HG02938 (cell line): ENCODE results near the gene RFLNA.

Experiments
- ATAC-seq: cut with Tn5 transposase; IDR thresholded peaks from one replicate; pipeline ENCODE4 v1.9.1; 2021; ENCODE audit warnings: mild to moderate bottlenecking, moderate library complexity; ENCODE audit not compliant: unreplicated experiment

The RFLNA gene

GRCh38 chr12:124335426-124336183 is 40.7 kb downstream of the RFLNA start:
- ATAC-seq: no peak

GRCh38 chr12:124336184-124336437 is 41.2 kb downstream of the RFLNA start:
- ATAC-seq: no peak

DNA sequence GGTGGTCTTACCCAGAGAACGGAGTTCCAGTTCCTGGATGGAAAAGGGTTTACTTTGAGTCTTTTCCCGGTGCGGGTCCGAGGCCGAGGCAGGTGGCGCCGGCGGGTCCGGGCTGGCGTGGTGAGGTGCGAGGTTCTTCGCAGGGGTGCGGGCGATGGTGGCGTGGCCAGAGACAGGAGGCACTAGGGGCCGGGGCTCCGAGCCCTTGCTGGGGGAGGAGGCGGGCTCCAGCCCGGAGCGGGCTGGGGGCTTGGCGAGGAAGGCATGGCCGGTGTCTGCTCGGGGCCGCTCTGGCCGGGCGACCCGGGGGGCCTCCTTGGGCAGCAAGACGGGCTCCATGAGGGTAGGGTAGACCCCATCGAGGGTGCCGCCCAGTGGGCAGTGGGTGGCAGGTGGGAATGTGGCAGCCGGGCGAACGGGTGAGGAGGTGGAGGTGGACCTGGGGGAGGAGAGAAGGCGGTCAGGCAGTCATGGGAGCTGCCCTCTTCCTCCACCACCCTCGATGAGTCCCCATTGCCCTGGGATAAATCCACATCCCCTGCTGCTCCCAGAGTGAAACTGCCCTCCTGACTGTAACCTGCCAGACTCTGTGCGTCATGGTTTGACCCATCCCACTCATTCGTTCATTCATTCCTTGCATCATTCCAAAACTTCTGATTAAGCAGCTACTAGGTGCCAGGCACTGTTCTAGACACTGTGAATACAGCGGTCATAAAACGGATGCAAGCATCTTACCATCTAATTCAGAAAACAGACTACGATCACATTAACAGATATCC is 42.0 kb downstream of the RFLNA start:
- ATAC-seq: no peak

DNA sequence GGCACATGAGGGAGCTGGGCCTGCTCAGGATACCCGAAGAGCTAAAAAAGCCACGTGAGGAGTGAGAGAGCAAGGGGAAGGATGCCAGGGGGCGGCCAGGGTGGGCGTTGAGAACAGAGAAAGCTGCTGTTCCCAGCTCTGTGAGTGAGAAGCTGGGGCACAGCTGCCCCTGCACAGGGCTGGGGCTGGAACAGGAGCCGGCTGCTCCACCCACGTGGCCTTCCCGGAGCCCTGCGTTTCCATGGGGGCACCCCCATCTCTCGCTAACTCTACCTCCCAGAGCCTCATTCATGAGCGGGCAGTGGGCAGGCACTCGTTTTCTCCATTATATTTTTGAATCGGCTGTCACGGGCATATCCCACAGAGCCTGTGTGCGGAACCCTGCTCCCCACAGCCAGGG is 42.7 kb downstream of the RFLNA start:
- no peak for ATAC-seq

DNA sequence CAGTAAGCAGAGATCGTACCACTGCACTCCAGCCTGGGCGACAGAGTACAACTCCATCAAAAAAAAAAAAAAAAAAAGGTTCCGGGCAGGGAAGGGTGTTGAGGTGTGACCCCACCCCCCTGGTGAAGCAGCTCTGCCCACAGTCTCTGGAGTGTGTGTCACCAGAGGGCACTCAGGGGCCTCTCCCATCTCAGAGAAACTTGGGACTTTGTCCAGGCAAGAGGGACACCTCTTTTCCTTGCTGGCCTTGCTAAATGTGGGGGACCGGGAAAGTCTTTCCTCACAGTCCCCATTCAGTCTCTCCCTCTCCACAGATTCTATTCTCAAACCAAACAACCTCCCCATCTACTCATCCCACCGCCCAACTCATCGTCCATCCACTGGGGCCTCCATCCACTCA is 43.6 kb downstream of the RFLNA start:
- ATAC-seq: no peak

- ATAC-seq: no peak
Observed at GRCh38 chr12:124338876-124339603, 44.1 kb downstream of the RFLNA start.

- no peak for ATAC-seq
Observed at GRCh38 chr12:124340080-124340900, 45.4 kb downstream of the RFLNA start.

- no peak for ATAC-seq
Observed at GRCh38 chr12:124341645-124342069, 46.8 kb downstream of the RFLNA start.

DNA sequence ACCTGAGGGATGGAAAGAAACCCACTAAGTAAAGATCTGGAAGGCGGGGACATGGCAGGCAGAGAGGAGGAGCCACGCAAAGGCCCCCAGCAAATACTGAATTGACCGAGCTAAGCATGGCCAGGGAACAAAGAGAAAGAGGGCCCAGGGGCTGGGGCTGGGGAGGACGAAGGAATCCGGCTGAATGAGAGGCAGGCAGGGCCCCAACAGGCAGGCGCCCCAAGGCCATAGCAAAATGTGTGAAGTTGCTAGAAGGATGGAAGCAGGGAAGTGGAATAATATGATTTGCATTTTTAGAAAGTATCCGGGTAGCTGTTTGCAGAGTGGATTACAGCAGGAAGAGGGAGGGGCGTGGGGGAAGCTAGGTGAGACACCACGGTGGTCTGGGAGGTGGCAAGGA is 49.1 kb downstream of the RFLNA start:
- ATAC-seq: no peak

- ATAC-seq: no peak
Observed at GRCh38 chr12:124344526-124344925, 49.6 kb downstream of the RFLNA start.

DNA sequence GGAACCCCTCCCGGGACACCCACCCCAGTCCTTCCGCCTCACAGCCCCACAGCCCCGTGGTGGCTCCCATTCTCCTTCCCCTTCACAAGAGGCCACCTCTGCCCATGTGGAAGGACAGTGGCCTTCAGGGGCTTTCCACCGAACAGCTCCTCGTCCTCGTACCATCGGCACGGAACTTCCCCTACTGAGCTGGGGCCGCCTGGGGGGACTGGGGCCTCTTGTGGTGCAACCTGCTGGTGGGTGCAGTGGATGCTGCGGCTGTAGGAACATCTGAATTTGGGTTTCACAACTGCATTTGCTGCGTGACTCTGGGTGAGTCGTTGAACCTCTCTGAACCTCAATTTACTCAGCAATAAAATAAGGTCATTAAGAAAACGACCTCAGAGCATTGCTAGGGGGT is 50.9 kb downstream of the RFLNA start:
- no peak for ATAC-seq

GRCh38 chr12:124346425-124347168 is 51.7 kb downstream of the RFLNA start:
- no peak for ATAC-seq

DNA sequence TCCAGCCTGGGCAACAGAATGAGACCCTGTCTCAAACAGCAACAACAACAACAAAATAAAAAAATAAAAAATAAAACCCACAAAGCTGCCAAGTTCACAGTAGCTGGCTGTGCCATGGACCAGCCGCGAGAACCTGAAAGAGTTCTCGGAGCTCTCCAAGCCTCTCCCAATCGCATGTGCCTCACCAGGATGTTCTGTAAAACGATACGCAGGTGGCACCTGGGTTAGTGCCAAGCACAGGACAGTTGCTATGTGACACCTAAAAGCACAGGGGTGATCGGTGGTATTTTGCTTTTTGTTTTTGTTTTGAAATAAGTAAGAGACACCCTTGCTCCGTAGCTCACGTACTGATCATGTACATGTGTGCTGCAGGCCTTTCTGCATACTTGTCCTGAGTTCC is 52.4 kb downstream of the RFLNA start:
- ATAC-seq: no peak

GRCh38 chr12:124347805-124348658 is 53.1 kb downstream of the RFLNA start:
- no peak for ATAC-seq

GRCh38 chr12:124348659-124349380 is 53.9 kb downstream of the RFLNA start:
- no peak for ATAC-seq

DNA sequence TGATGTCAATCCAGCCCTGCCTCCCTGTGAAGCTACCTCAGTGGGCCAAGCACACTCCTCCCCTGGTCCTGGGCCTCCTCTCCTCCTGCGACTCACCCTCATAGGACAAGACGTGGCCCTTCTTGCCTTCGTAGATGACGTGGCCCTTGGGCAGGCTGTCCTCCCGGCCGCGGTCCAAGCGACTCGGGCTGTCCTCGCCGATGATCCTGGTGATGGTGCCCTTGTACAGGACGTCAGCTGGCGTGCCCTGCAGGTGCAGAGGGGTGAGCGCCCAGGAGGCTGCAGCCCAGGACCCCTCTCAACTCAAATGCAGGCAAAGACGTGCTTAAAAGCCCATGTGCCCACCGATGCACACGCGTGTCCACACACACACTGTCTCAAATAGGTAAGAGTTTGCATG is 55.6 kb downstream of the RFLNA start:
- no peak for ATAC-seq

DNA sequence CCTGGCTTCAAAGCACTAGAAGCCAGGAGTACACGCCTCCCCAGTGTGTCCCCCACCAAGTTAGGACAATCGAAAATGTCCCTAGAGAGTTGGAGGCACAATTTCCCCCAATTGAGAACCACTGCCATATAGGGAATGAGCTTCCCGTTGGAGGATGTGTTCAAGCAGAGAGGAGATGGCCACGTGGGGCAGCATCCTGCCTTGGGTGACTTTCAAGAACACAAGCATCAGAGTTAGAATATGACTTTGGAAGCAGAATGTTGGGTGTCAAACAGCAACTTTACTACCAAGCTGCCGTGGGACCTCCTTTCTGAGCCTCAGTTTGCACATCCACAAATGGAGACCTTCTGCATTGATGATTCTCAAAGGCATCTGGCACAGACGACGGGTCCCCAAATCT is 56.5 kb downstream of the RFLNA start:
- ATAC-seq: no peak

DNA sequence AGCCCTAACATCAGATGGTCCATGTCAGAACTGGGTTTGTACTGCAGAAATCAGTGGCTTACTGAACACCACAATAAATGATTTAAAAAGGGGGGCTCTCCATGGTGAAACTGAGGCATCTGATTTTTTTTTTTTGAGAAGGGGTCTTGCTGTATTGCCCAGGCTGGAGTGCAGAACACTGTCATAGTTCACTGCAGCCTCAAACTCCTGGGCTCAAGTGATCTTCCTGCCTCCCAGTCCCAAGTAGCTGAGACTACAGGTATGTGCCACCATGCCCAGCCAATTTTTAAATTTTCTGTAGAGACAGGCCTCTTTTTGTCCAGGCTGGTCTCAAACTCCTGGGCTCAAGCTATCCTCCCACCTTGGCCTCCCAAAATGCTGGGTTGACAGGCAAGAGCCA is 57.4 kb downstream of the RFLNA start:
- no peak for ATAC-seq

DNA sequence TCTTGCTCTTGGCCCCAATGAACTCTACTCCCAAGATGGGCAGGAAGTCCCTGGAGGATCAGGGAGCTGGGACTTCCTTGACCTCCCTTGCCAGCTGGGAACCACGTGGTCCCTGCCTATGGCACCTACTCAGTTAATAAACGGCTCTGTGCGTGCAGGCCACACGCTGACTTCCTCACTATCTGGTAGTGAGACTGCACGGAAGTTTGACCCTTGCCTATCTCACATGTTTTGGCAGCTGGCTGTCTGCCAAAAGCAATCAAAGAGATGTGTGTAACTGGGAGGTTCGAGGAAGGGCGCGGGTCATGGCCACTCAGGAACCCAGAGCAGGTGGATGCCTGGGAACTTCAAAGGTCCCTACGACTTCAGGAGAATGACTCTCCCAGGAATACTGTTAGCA is 57.9 kb downstream of the RFLNA start:
- ATAC-seq: no peak
